ENCODE measurements around the gene MYCT1. TPM values are rescaled to one million over a fixed set of nuclear protein-coding genes. Genes with fewer than 3 reads are reported as not detected.
"Not testable (repeated sequence)": the region's sequence is repeated elsewhere in the genome, so short reads cannot be mapped to it uniquely, and the experiment has no call there.

The MYCT1 gene
- total RNA-seq, 5 donors from 2014 or later (not counting 1 experiment from before 2014, with no cell fraction given): 0.25 to 0.44 (median 0.26) TPM

DNA sequence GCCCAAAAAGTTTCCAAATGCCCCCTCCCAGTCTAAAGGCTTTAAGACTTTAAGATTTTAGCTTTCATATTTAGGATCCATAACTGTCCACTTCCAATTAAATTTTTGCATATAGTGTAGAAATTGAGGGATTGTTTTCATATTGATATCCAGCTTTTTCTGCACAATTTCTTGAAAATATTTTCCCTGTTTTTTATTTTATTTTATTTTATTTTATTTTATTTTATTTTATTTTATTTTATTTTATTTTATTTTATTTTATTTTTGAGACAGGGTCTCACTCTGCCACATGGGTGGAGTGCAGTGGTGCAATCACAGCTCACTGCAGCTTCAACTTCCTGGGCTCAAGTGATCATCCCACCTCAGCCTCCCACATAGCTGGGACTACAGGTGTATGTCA, 6.1 kb downstream of the MYCT1 start:
- peaks cover 0 to 12% of the 10 kb centered on the region in 2 donors for H3K27me3 Mint-ChIP-seq
- DNase-seq; H3K9me3 ChIP-seq; H3K27ac Mint-ChIP-seq; H3K27me3 ChIP-seq (replicated peaks in 1 of 2; ENCODE audit: control insufficient read depth in 2 of 2, extremely low read depth in 1 of 2, insufficient read depth in 2 of 2, low read length in 1 of 2); H3K4me1 ChIP-seq (ENCODE audit: control insufficient read depth in 1 of 2, extremely low read depth in 1 of 2, insufficient read depth in 2 of 2, low read length in 2 of 2); H3K36me3 ChIP-seq (ENCODE audit: control insufficient read depth in 2 of 2, extremely low read depth in 1 of 2, insufficient read depth in 1 of 2, low read length in 1 of 2); POLR2A ChIA-PET; H3K27ac ChIP-seq (ENCODE audit: low read length); CTCF ChIA-PET; ATAC-seq (replicated peaks in 1 of 4); H3K4me1 Mint-ChIP-seq; H3K36me3 Mint-ChIP-seq; H3K9me3 Mint-ChIP-seq; H3K4me3 ChIP-seq (ENCODE audit: control insufficient read depth in 1 of 2, extremely low read depth in 1 of 2, low read length in 1 of 2); H3K4me3 Mint-ChIP-seq: not testable (repeated sequence)

DNA sequence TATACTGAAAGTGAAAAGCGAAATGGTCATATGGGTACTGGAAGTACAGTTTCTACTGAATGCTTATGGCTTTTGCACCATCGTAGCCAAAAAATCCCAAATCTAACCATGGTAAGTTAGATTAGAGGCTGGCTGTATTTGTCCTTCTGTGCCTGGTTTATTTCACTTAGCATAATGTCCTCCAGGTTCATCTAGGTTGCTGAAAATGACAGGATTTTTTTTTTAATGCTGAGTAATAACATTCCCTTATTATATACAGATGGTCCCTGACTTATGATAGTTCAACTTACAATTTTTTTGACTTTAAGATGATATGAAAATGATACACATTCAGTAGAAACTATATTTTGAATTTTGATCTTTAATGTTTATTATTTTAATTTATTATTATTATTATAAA, 7.6 kb downstream of the MYCT1 start:
- ChIA-PET POLR2A (no interaction called here), CTCF (no interaction called here)
- WGBS (ENCODE audit: insufficient coverage): no CpG with 5 or more reads among the region's 2 CpGs
- Mint-ChIP-seq H3K27ac (no peak overlapping the region), H3K4me3 (no peak overlapping the region), H3K4me1 (no peaks in the 10 kb centered on the region), H3K9me3 (peaks cover 0 to 7% (median 0%) of the 10 kb centered on the region in 3 donors), H3K27me3 (peaks cover 0 to 10% of the 10 kb centered on the region in 2 donors), H3K36me3 (no peaks in the 10 kb centered on the region)
- no peak overlapping the region for H3K27ac ChIP-seq (ENCODE audit: low read length)
- no peaks in the 10 kb centered on the region for H3K36me3 ChIP-seq (ENCODE audit: control insufficient read depth in 2 of 2, extremely low read depth in 1 of 2, insufficient read depth in 1 of 2, low read length in 1 of 2)
- DNase-seq (no peak), ATAC-seq (replicated peaks in 1 of 4) (no peak)
- no peak overlapping the region for H3K4me3 ChIP-seq (ENCODE audit: control insufficient read depth in 1 of 2, extremely low read depth in 1 of 2, low read length in 1 of 2)
- H3K9me3 ChIP-seq: no peaks in the 10 kb centered on the region
- no peaks in the 10 kb centered on the region for H3K27me3 ChIP-seq (replicated peaks in 1 of 2; ENCODE audit: control insufficient read depth in 2 of 2, extremely low read depth in 1 of 2, insufficient read depth in 2 of 2, low read length in 1 of 2)
- H3K4me1 ChIP-seq (ENCODE audit: control insufficient read depth in 1 of 2, extremely low read depth in 1 of 2, insufficient read depth in 2 of 2, low read length in 2 of 2): no peaks in the 10 kb centered on the region

GRCh38 chr6:152716322-152716721, 18.6 kb downstream of the MYCT1 start:
- H3K36me3 ChIP-seq (ENCODE audit: control insufficient read depth in 2 of 2, extremely low read depth in 1 of 2, insufficient read depth in 1 of 2, low read length in 1 of 2): no peaks in the 10 kb centered on the region
- H3K4me1 ChIP-seq (ENCODE audit: control insufficient read depth in 1 of 2, extremely low read depth in 1 of 2, insufficient read depth in 2 of 2, low read length in 2 of 2): no peaks in the 10 kb centered on the region
- ATAC-seq (replicated peaks in 1 of 4) (no peak), DNase-seq (no peak)
- POLR2A ChIA-PET: no interaction called here
- Mint-ChIP-seq H3K4me1 (no peaks in the 10 kb centered on the region), H3K36me3 (no peaks in the 10 kb centered on the region), H3K4me3 (no peak overlapping the region), H3K27ac (no peak overlapping the region), H3K9me3 (peaks cover 11 to 16% (median 14%) of the 10 kb centered on the region in 3 donors), H3K27me3 (no peaks in the 10 kb centered on the region)
- H3K9me3 ChIP-seq: peaks cover 3% of the 10 kb centered on the region
- CTCF ChIA-PET: no interaction called here
- H3K27ac ChIP-seq (ENCODE audit: low read length): no peak overlapping the region
- no peaks in the 10 kb centered on the region for H3K27me3 ChIP-seq (replicated peaks in 1 of 2; ENCODE audit: control insufficient read depth in 2 of 2, extremely low read depth in 1 of 2, insufficient read depth in 2 of 2, low read length in 1 of 2)
- WGBS (ENCODE audit: insufficient coverage): no CpG with 5 or more reads among the region's 3 CpGs
- no peak overlapping the region for H3K4me3 ChIP-seq (ENCODE audit: control insufficient read depth in 1 of 2, extremely low read depth in 1 of 2, low read length in 1 of 2)

DNA sequence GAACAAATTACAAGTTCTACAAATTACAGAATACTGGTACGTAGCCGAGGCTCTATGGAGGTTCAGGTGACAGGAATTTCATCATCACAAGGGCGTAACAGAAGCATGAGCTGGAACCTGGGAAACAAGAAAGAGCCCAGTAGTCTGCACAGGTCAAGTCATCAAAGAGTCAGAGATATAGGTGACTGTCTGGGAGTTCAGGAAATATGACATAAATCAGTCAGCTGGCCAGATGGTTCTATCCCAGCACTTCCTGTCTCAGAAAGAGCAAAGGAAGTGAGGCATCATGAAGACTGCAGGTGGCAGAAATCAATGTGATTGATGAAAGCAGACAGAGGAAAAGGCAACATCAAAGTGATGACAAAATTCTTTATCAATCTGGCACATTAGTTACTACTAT, 23.3 kb downstream of the MYCT1 start:
- CTCF ChIA-PET: no interaction called here
- DNase-seq: no peak
- Histone ChIP-seq H3K36me3 (ENCODE audit: control insufficient read depth in 2 of 2, extremely low read depth in 1 of 2, insufficient read depth in 1 of 2, low read length in 1 of 2) (no peaks in the 10 kb centered on the region), H3K27ac (ENCODE audit: low read length) (no peak overlapping the region), H3K4me1 (ENCODE audit: control insufficient read depth in 1 of 2, extremely low read depth in 1 of 2, insufficient read depth in 2 of 2, low read length in 2 of 2) (no peaks in the 10 kb centered on the region), H3K4me3 (ENCODE audit: control insufficient read depth in 1 of 2, extremely low read depth in 1 of 2, low read length in 1 of 2) (no peak overlapping the region), H3K27me3 (replicated peaks in 1 of 2; ENCODE audit: control insufficient read depth in 2 of 2, extremely low read depth in 1 of 2, insufficient read depth in 2 of 2, low read length in 1 of 2) (peaks cover 0 to 2% of the 10 kb centered on the region in 2 experiments), H3K9me3 (no peaks in the 10 kb centered on the region)
- 39% methylated on average over 3 of the region's 3 CpGs for WGBS (ENCODE audit: insufficient coverage)
- H3K9me3 Mint-ChIP-seq: no peaks in the 10 kb centered on the region
- no peak overlapping the region for H3K4me3 Mint-ChIP-seq
- POLR2A ChIA-PET: no interaction called here
- no peak for ATAC-seq (replicated peaks in 1 of 4)
- no peaks in the 10 kb centered on the region for H3K36me3 Mint-ChIP-seq
- H3K4me1 Mint-ChIP-seq: no peaks in the 10 kb centered on the region
- no peak overlapping the region for H3K27ac Mint-ChIP-seq
- H3K27me3 Mint-ChIP-seq: peaks cover 3 to 5% of the 10 kb centered on the region in 2 donors

- ChIA-PET CTCF (no interaction called here), POLR2A (no interaction called here)
- DNase-seq (no peak), ATAC-seq (replicated peaks in 1 of 4) (no peak)
- Mint-ChIP-seq H3K9me3 (no peaks in the 10 kb centered on the region), H3K27ac (no peak overlapping the region), H3K4me3 (no peak overlapping the region), H3K4me1 (no peaks in the 10 kb centered on the region), H3K36me3 (no peaks in the 10 kb centered on the region), H3K27me3 (peaks cover 3 to 5% of the 10 kb centered on the region in 2 donors)
- Histone ChIP-seq H3K4me3 (ENCODE audit: control insufficient read depth in 1 of 2, extremely low read depth in 1 of 2, low read length in 1 of 2) (no peak overlapping the region), H3K27ac (ENCODE audit: low read length) (no peak overlapping the region), H3K4me1 (ENCODE audit: control insufficient read depth in 1 of 2, extremely low read depth in 1 of 2, insufficient read depth in 2 of 2, low read length in 2 of 2) (no peaks in the 10 kb centered on the region), H3K36me3 (ENCODE audit: control insufficient read depth in 2 of 2, extremely low read depth in 1 of 2, insufficient read depth in 1 of 2, low read length in 1 of 2) (no peaks in the 10 kb centered on the region), H3K27me3 (replicated peaks in 1 of 2; ENCODE audit: control insufficient read depth in 2 of 2, extremely low read depth in 1 of 2, insufficient read depth in 2 of 2, low read length in 1 of 2) (peaks cover 0 to 2% of the 10 kb centered on the region in 2 experiments), H3K9me3 (no peaks in the 10 kb centered on the region)
- WGBS (ENCODE audit: insufficient coverage): 82% methylated on average over 1 of the region's 4 CpGs
Observed at GRCh38 chr6:152721956-152722355, 24.3 kb downstream of the MYCT1 start.

DNA sequence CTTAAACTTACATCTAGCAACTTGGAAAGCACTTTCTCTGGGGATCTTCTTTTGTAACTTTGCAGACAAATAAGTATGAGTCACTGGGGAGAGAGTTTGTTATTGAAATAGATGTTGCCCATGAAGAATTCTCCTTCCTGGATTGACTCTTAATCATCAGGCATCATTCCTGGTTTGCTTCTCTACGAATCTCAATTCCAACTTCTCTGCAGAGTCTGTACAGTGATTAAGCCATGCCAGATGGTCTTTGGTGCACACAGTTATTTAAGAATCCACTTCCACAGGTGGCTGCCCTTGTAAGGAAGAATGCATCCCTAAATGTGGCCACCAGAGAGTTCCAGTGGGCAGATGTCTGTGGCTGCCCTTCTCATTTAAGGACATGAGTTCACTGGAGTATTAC, 25.7 kb downstream of the MYCT1 start:
- peaks cover 4 to 5% of the 10 kb centered on the region in 2 donors for H3K27me3 Mint-ChIP-seq
- WGBS (ENCODE audit: insufficient coverage): 80% methylated on average over 1 of the region's 1 CpG
- Histone ChIP-seq H3K9me3 (no peaks in the 10 kb centered on the region), H3K4me3 (ENCODE audit: control insufficient read depth in 1 of 2, extremely low read depth in 1 of 2, low read length in 1 of 2) (no peak overlapping the region), H3K4me1 (ENCODE audit: control insufficient read depth in 1 of 2, extremely low read depth in 1 of 2, insufficient read depth in 2 of 2, low read length in 2 of 2) (no peaks in the 10 kb centered on the region), H3K27me3 (replicated peaks in 1 of 2; ENCODE audit: control insufficient read depth in 2 of 2, extremely low read depth in 1 of 2, insufficient read depth in 2 of 2, low read length in 1 of 2) (peaks cover 0 to 6% of the 10 kb centered on the region in 2 experiments), H3K27ac (ENCODE audit: low read length) (no peak overlapping the region), H3K36me3 (ENCODE audit: control insufficient read depth in 2 of 2, extremely low read depth in 1 of 2, insufficient read depth in 1 of 2, low read length in 1 of 2) (no peaks in the 10 kb centered on the region)
- ATAC-seq (replicated peaks in 1 of 4) (no peak), DNase-seq (no peak)
- no peak overlapping the region for H3K27ac Mint-ChIP-seq
- no peaks in the 10 kb centered on the region for H3K4me1 Mint-ChIP-seq
- CTCF ChIA-PET: interaction anchor here in 1 of 2 donors (0.8 kb wide), 1 partner anchor 21 kb away, joined by 3 read pairs; no protein-coding TSS in a partner anchor
- no peaks in the 10 kb centered on the region for H3K9me3 Mint-ChIP-seq
- no peak overlapping the region for H3K4me3 Mint-ChIP-seq
- H3K36me3 Mint-ChIP-seq: no peaks in the 10 kb centered on the region
- POLR2A ChIA-PET: no interaction called here

DNA sequence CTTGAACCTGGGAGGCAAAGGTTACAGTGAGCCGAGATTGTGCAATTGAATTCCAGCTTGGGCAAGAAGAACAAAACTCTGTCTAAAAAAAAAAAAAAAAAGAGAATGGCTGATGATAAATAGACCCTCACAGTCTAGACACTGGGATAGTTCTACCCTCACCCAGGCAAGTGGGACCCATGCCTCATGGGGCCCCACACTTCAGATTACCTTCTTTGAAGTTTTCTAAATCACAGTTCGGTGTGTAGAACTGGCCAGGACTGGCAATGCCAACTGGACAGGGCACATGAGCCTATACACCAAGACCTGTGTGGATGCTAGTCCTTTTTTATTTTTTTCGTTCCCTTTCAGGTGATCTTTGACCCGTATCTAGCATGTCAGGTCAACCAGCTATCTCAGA, 28.6 kb downstream of the MYCT1 start:
- DNase-seq (no peak), ATAC-seq (replicated peaks in 1 of 4) (no peak)
- ChIA-PET POLR2A (interaction anchor here in 1 of 2 donors (0.6 kb wide), 1 partner anchor 856 kb away, joined by 5 read pairs; no protein-coding TSS in a partner anchor), CTCF (no interaction called here)
- H3K27me3 Mint-ChIP-seq: peaks cover 4 to 5% of the 10 kb centered on the region in 2 donors
- no peaks in the 10 kb centered on the region for H3K9me3 Mint-ChIP-seq
- H3K9me3 ChIP-seq: no peaks in the 10 kb centered on the region
- H3K36me3 Mint-ChIP-seq: no peaks in the 10 kb centered on the region
- no peak overlapping the region for H3K4me3 ChIP-seq (ENCODE audit: control insufficient read depth in 1 of 2, extremely low read depth in 1 of 2, low read length in 1 of 2)
- peaks cover 0 to 6% of the 10 kb centered on the region in 2 experiments for H3K27me3 ChIP-seq (replicated peaks in 1 of 2; ENCODE audit: control insufficient read depth in 2 of 2, extremely low read depth in 1 of 2, insufficient read depth in 2 of 2, low read length in 1 of 2)
- H3K36me3 ChIP-seq (ENCODE audit: control insufficient read depth in 2 of 2, extremely low read depth in 1 of 2, insufficient read depth in 1 of 2, low read length in 1 of 2): no peaks in the 10 kb centered on the region
- H3K4me1 Mint-ChIP-seq: no peaks in the 10 kb centered on the region
- no peak overlapping the region for H3K4me3 Mint-ChIP-seq
- 83% methylated on average over 1 of the region's 4 CpGs for WGBS (ENCODE audit: insufficient coverage)
- no peak overlapping the region for H3K27ac ChIP-seq (ENCODE audit: low read length)
- H3K4me1 ChIP-seq (ENCODE audit: control insufficient read depth in 1 of 2, extremely low read depth in 1 of 2, insufficient read depth in 2 of 2, low read length in 2 of 2): no peaks in the 10 kb centered on the region
- no peak overlapping the region for H3K27ac Mint-ChIP-seq
